ENCODE data around the gene ECHDC3.

GRCh38 chr10:11755512-11756263, 13.5 kb downstream of the ECHDC3 start:
- TF ChIP-seq ZNF558 (CRISPR knock-in tag; IDR thresholded peaks at IDR 0.05; ENCODE audit: borderline replicate concordance): no peak
- TF ChIP-seq FOXK2 (IDR thresholded peaks at IDR 0.05): no peak
- TF ChIP-seq ZBTB7A (CRISPR knock-in tag; IDR thresholded peaks at IDR 0.05): no peak
- no peak for TF ChIP-seq ZSCAN30 (CRISPR knock-in tag; IDR thresholded peaks at IDR 0.05)

All from HepG2 (cell line).